ENCODE data around the gene CCND1. TPM values are rescaled to one million over a fixed set of nuclear protein-coding genes. Genes with fewer than 3 reads are reported as not detected.

Gene CCND1
- total and polyA plus RNA-seq, 8 donors = 24.6 to 126 (median 89.0) TPM

GRCh38 chr11:69644962-69645675, 4.2 kb downstream of the CCND1 start:
- intact Hi-C loops (cut with DNase I) = loop anchor here in 2 of 3 donors (5.0 kb wide), 3 partner anchors 353 to 548 kb away; partner anchors contain the start of gene MYEOV (in 1 of the 2)
- DNase-seq (peak in 2 of 6 donors; percentile 48 to 63), ATAC-seq (no peak), FAIRE-seq (no peak)
- Histone ChIP-seq H3K9me3 (no peaks in the 10 kb centered on the region), H3K27ac (peak overlapping the region in 3 of 4 donors; percentile 5 to 16 (median 9)), H3K4me1 (peaks cover 0 to 18% (median 10%) of the 10 kb centered on the region in 3 donors), H3K27me3 (peaks cover 0 to 4% (median 0%) of the 10 kb centered on the region in 4 donors), H3K36me3 (peaks cover 0 to 6% (median 0%) of the 10 kb centered on the region in 3 donors), H3K4me3 (peak overlapping the region in 2 of 4 donors; percentile 69 to 84)
- 58 to 70% methylated on average over 20 of the region's 20 CpGs for WGBS, 2 donors
- TF ChIP-seq, protein P1, sequence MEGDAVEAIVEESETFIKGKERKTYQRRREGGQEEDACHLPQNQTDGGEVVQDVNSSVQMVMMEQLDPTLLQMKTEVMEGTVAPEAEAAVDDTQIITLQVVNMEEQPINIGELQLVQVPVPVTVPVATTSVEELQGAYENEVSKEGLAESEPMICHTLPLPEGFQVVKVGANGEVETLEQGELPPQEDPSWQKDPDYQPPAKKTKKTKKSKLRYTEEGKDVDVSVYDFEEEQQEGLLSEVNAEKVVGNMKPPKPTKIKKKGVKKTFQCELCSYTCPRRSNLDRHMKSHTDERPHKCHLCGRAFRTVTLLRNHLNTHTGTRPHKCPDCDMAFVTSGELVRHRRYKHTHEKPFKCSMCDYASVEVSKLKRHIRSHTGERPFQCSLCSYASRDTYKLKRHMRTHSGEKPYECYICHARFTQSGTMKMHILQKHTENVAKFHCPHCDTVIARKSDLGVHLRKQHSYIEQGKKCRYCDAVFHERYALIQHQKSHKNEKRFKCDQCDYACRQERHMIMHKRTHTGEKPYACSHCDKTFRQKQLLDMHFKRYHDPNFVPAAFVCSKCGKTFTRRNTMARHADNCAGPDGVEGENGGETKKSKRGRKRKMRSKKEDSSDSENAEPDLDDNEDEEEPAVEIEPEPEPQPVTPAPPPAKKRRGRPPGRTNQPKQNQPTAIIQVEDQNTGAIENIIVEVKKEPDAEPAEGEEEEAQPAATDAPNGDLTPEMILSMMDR (IDR thresholded peaks at IDR 0.05) = no peak

- TF ChIP-seq, protein P1 (IDR thresholded peaks at IDR 0.05) = no peak
These were observed 5.0 kb downstream of the CCND1 start for GRCh38 chr11:69645801-69646492.

GRCh38 chr11:69646493-69647389, 5.8 kb downstream of the CCND1 start:
- Histone ChIP-seq H3K36me3 (peaks cover 0 to 6% (median 0%) of the 10 kb centered on the region in 3 donors), H3K9me3 (no peaks in the 10 kb centered on the region), H3K27me3 (no peaks in the 10 kb centered on the region), H3K4me3 (no peak overlapping the region), H3K27ac (peak overlapping the region in 3 of 4 donors; percentile 3 to 31 (median 18)), H3K4me1 (peaks cover 0 to 12% (median 10%) of the 10 kb centered on the region in 3 donors)
- ATAC-seq (no peak), DNase-seq (peak in 2 of 6 donors; percentile 58 to 73), FAIRE-seq (no peak)
- TF ChIP-seq, protein P1 (IDR thresholded peaks at IDR 0.05) = no peak
- intact Hi-C loops (cut with DNase I) = loop anchor here in 2 of 3 donors (5.0 kb wide), 3 partner anchors 354 to 549 kb away; partner anchors contain the start of gene MYEOV (in 1 of the 2)
- WGBS, 2 donors = 73 to 75% methylated on average over 32 of the region's 32 CpGs

More at GRCh38 chr11:69645801-69646492, 5.0 kb downstream of the CCND1 start:
- peak overlapping the region in 1 of 4 donors; percentile 69 for H3K4me3 ChIP-seq
- WGBS, 2 donors = 55 to 61% methylated on average over 28 to 30 of the region's 30 CpGs
- no peaks in the 10 kb centered on the region for H3K9me3 ChIP-seq
- intact Hi-C loops (cut with DNase I) = loop anchor here in 2 of 3 donors (5.0 kb wide), 3 partner anchors 354 to 549 kb away; partner anchors contain the start of gene MYEOV (in 1 of the 2)
- FAIRE-seq (no peak), DNase-seq (peak in 4 of 6 donors; percentile 46 to 66 (median 56)), ATAC-seq (peak in 1 of 4 donors; percentile 9)
- peaks cover 0 to 12% (median 10%) of the 10 kb centered on the region in 3 donors for H3K4me1 ChIP-seq
- H3K27ac ChIP-seq = peak overlapping the region in 3 of 4 donors; percentile 3 to 18 (median 9)
- H3K27me3 ChIP-seq = no peaks in the 10 kb centered on the region
- peaks cover 0 to 6% (median 0%) of the 10 kb centered on the region in 3 donors for H3K36me3 ChIP-seq

DNA sequence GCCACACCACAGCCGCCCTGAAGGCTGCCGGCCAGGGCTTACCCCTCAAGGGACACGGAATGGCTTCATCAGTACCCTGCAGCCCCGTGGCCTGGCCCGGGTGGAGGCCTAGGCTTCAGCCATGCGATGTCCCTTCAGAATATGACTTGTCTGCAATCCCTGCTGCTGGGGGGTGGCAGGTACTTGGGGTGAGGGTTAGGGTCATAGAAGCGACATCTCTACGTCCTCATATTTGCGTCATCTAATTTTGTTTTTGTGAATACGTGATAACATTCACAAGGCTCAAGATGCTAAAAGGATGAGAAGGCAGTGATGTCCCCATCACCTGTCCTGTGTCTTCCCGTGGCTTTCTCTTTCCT, 6.4 kb downstream of the CCND1 start:
- no peaks in the 10 kb centered on the region for H3K27me3 ChIP-seq
- peaks cover 0 to 12% (median 10%) of the 10 kb centered on the region in 3 donors for H3K4me1 ChIP-seq
- intact Hi-C loops (cut with DNase I) = loop anchor here in 2 of 3 donors (5.0 kb wide), 3 partner anchors 355 to 550 kb away; partner anchors contain the start of gene MYEOV (in 1 of the 2)
- FAIRE-seq (no peak), ATAC-seq (no peak), DNase-seq (peak in 2 of 6 donors; percentile 46 to 59)
- no peaks in the 10 kb centered on the region for H3K9me3 ChIP-seq
- H3K27ac ChIP-seq = no peak overlapping the region
- whole genome bisulfite sequencing, 2 donors = 78 to 83% methylated on average over 11 of the region's 11 CpGs
- TF ChIP-seq, protein P1 (IDR thresholded peaks at IDR 0.05) = no peak
- H3K36me3 ChIP-seq = peaks cover 0 to 6% (median 0%) of the 10 kb centered on the region in 3 donors
- H3K4me3 ChIP-seq = no peak overlapping the region
